HL-60 (cell line): ENCODE measurements around the gene DDI2.

Experiments
- GABPA ChIP-seq: IDR thresholded peaks from 2 replicates; pipeline ENCODE4 v1.6.1; 2012; ENCODE audit warnings: low read depth
- POLR2AphosphoS5 ChIP-seq: IDR thresholded peaks from 2 replicates; pipeline ENCODE4 v1.6.1; 2012; ENCODE audit warnings: low read depth
- TF ChIP-seq, protein P1 (sequence below): IDR thresholded peaks from one replicate; pipeline ENCODE4 v1.5.1; 2011; ENCODE audit warnings: low read length, control low read depth, inconsistent platforms; ENCODE audit not compliant: insufficient read depth
- TF ChIP-seq, protein P2 (sequence below): IDR thresholded peaks from 2 replicates; pipeline ENCODE4 v1.6.1; 2012; ENCODE audit warnings: low read depth; ENCODE audit not compliant: insufficient replicate concordance

DNA sequence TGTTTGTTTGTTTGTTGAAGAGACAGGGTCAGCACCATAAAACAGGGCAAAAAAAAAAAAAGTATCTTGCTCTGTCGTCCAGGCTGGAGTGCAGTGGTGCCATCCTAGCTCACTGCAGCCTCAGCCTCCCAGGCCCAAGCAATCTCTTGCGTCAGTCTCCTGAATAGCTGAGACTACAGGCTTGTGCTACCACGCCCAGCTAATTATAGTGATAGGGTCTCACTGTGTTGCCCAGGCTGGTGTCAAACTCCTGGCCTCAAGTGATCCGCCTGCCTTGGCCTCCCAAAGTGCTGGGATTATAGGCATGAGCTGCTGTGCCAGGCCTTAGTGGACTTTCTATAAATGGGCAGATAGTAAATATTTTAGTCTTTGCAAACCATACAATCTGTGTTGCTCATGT is 19.2 kb downstream of the DDI2 start:
- TF ChIP-seq, protein P1, sequence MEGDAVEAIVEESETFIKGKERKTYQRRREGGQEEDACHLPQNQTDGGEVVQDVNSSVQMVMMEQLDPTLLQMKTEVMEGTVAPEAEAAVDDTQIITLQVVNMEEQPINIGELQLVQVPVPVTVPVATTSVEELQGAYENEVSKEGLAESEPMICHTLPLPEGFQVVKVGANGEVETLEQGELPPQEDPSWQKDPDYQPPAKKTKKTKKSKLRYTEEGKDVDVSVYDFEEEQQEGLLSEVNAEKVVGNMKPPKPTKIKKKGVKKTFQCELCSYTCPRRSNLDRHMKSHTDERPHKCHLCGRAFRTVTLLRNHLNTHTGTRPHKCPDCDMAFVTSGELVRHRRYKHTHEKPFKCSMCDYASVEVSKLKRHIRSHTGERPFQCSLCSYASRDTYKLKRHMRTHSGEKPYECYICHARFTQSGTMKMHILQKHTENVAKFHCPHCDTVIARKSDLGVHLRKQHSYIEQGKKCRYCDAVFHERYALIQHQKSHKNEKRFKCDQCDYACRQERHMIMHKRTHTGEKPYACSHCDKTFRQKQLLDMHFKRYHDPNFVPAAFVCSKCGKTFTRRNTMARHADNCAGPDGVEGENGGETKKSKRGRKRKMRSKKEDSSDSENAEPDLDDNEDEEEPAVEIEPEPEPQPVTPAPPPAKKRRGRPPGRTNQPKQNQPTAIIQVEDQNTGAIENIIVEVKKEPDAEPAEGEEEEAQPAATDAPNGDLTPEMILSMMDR: no peak
- TF ChIP-seq POLR2AphosphoS5 (no peak), GABPA (no peak)
- TF ChIP-seq, protein P2, sequence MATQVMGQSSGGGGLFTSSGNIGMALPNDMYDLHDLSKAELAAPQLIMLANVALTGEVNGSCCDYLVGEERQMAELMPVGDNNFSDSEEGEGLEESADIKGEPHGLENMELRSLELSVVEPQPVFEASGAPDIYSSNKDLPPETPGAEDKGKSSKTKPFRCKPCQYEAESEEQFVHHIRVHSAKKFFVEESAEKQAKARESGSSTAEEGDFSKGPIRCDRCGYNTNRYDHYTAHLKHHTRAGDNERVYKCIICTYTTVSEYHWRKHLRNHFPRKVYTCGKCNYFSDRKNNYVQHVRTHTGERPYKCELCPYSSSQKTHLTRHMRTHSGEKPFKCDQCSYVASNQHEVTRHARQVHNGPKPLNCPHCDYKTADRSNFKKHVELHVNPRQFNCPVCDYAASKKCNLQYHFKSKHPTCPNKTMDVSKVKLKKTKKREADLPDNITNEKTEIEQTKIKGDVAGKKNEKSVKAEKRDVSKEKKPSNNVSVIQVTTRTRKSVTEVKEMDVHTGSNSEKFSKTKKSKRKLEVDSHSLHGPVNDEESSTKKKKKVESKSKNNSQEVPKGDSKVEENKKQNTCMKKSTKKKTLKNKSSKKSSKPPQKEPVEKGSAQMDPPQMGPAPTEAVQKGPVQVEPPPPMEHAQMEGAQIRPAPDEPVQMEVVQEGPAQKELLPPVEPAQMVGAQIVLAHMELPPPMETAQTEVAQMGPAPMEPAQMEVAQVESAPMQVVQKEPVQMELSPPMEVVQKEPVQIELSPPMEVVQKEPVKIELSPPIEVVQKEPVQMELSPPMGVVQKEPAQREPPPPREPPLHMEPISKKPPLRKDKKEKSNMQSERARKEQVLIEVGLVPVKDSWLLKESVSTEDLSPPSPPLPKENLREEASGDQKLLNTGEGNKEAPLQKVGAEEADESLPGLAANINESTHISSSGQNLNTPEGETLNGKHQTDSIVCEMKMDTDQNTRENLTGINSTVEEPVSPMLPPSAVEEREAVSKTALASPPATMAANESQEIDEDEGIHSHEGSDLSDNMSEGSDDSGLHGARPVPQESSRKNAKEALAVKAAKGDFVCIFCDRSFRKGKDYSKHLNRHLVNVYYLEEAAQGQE: no peak
